K562 treated with DMSO at 1 percent for 12 hours (cell line): ENCODE results near the gene TAS2R13. TPM values are rescaled to one million over a fixed set of nuclear protein-coding genes. Genes with fewer than 3 reads are reported as not detected.

Experiments used
- total RNA-seq: library from RNA; unstranded; fragments of 300-600 nt; gene quantifications from 2 replicates; pipeline ENCODE4 v1.2.3, GENCODE V29; 2022; ENCODE audit not compliant: insufficient read depth

TAS2R13 gene
- total RNA-seq = not detected in 2 replicates

DNA sequence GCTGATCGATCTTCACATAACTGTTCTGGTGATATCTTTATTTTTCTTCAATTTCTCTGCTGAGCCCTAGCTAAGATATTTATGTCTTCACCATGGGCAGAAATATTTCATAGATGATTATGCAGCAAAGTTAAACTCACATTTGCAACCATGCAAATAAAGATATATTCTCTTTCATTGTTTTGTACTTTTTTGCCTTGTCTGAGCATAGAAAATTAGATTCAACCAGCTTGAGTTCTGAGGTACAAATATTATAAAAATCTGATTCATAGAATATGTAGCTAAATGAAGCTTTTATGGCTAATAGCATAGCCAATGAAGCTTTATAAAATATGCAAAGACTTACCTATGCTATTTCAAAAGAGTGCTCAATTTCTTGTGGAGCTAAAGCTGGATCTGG, at the start of gene TAS2R13:
TAS2R13 (minus strand) TSS at position 101 of the 400 bp plus-strand sequence. CDS start 264 bp downstream, outside the sequence.

GRCh38 chr12:10939163-10939562, 29.8 kb upstream of the TAS2R13 start, which contains the start of gene TAS2R14:
Gene TAS2R14, minus strand, starts transcription at chr12:10939263. Its CDS starts 56 bp downstream, at chr12:10939207.

DNA sequence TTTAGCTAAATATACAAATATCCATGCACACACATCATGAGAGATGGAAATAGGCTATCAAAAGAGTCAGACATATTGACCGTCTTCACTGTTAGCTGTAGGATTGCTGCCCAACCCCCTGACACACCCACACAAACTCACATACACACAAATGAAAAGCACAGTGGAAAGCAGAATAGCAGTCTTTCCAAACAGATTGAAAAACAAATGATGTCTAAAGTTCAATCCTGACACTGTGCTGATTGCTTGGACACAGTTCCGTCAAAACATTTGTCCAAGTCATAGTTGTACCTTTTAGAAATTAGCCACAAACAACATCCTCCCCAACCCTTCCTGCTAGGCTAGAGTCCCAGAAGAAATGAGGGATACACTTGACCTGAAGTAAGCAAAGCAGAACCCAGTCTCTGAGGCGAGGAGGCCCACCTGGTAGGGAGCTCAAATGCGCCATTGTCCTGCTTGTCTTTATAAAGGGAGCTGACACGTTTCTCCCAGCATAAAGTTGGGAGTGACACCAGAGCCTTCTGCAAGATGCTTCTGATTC, 19.5 kb upstream of the TAS2R13 start, which contains the start of gene PRH2:
PRH2 (plus strand) TSS at position 491 of the 541 bp plus-strand sequence; CDS start at position 529, 38 bp downstream.

GRCh38 chr12:10884086-10884725, 25.2 kb downstream of the TAS2R13 start, which contains the start of gene PRH1:
Gene PRH1, minus strand, starts transcription at chr12:10884255. Its CDS starts 38 bp downstream, at chr12:10884217.

Other genes starting within 250 kb of the TAS2R13 start
- 0.39 TPM in 1 of 2 replicates, not detected in the other for gene STYK1, start 235.5 kb downstream of the TAS2R13 start, total RNA-seq
- gene YBX3, start 186.2 kb downstream of the TAS2R13 start, total RNA-seq = 74.8 and 109 TPM in 2 replicates
- gene TAS2R7, start 106.9 kb downstream of the TAS2R13 start, total RNA-seq = not detected in 2 replicates
- gene TAS2R8, start 102.3 kb downstream of the TAS2R13 start, total RNA-seq = not detected in 2 replicates
- not detected in 2 replicates for gene TAS2R9, start 99.4 kb downstream of the TAS2R13 start, total RNA-seq
- not detected in 2 replicates for gene TAS2R10, start 83.2 kb downstream of the TAS2R13 start, total RNA-seq
- not detected in 2 replicates for gene PRR4, start 60.1 kb downstream of the TAS2R13 start, total RNA-seq
- gene PRH1, start 25.3 kb downstream of the TAS2R13 start, total RNA-seq = 4.3 and 5.0 TPM in 2 replicates
- not detected in 2 replicates for gene PRH2, start 19.7 kb upstream of the TAS2R13 start, total RNA-seq
- 0.92 and 0.94 TPM in 2 replicates for gene TAS2R14, start 29.7 kb upstream of the TAS2R13 start, total RNA-seq
- gene TAS2R50, start 77.3 kb upstream of the TAS2R13 start, total RNA-seq = not detected in 2 replicates
- 0.70 TPM in 1 of 2 replicates, not detected in the other for gene TAS2R20, start 88.7 kb upstream of the TAS2R13 start, total RNA-seq
- gene TAS2R19, start 113.1 kb upstream of the TAS2R13 start, total RNA-seq = not detected in 2 replicates
- not detected in 2 replicates for gene TAS2R31, start 121.8 kb upstream of the TAS2R13 start, total RNA-seq
- gene TAS2R46, start 152.7 kb upstream of the TAS2R13 start, total RNA-seq = not detected in 2 replicates
- not detected in 2 replicates for gene TAS2R43, start 182.8 kb upstream of the TAS2R13 start, total RNA-seq
- not detected in 2 replicates for gene TAS2R30, start 225.1 kb upstream of the TAS2R13 start, total RNA-seq